H1 (cell line): ENCODE results near the gene SMARCA4. TPM values are rescaled to one million over a fixed set of nuclear protein-coding genes. Genes with fewer than 3 reads are reported as not detected.

Experiments used
- CTCF ChIA-PET: fragments of 300-600 bp; sonication (Branson Sonifier 250); formaldehyde crosslinking; loops from one replicate; lab custom pipeline; 2021; ENCODE audit not compliant: partially characterized antibody; lab: Charles Lee
- POLR2A ChIA-PET: fragments of 300-600 bp; sonication (Branson Sonifier 250); formaldehyde crosslinking; loops from one replicate; lab custom pipeline; 2021; ENCODE audit warnings: inconsistent platforms; ENCODE audit not compliant: partially characterized antibody; lab: Charles Lee
- DNase-seq, 2 experiments: peaks; one replicate each; pipeline versions ENCODE4 v3.0.0 to v3.0.0-alpha.2; 2010 to 2022; ENCODE audit warnings: low spot score in 2 of 2, low read depth in 1 of 2, mixed read lengths in 1 of 2
- FAIRE-seq: peaks from 2 replicates; lab custom pipeline; 2011; peaks lifted over from hg19 to GRCh38; lab: Jason Lieb, UNC
- H2AFZ ChIP-seq: 2 replicates; pipeline ENCODE4 v1.8.1; 2012; ENCODE audit warnings: low read length, inconsistent platforms
- H2AK5ac ChIP-seq: 2 replicates; pipeline ENCODE4 v1.6.1; 2013; ENCODE audit warnings: low read depth, low read length
- H2BK120ac ChIP-seq: replicated peaks from 2 replicates; pipeline ENCODE3; 2013; ENCODE audit warnings: low read depth, low read length, inconsistent platforms
- H2BK12ac ChIP-seq: 2 replicates; pipeline ENCODE4 v1.6.1; 2013; ENCODE audit warnings: low read depth, low read length
- H2BK15ac ChIP-seq: 2 replicates; pipeline ENCODE4 v1.6.1; 2013; ENCODE audit warnings: low read length
- H2BK20ac ChIP-seq: 2 replicates; pipeline ENCODE4 v1.6.1; 2013; ENCODE audit warnings: low read length
- H2BK5ac ChIP-seq: 2 replicates; pipeline ENCODE4 v1.6.1; 2013; ENCODE audit warnings: low read depth, low read length
- H3K14ac ChIP-seq: 2 replicates; pipeline ENCODE4 v1.6.1; 2013; ENCODE audit warnings: inconsistent platforms; ENCODE audit not compliant: insufficient read length
- H3K18ac ChIP-seq: 2 replicates; pipeline ENCODE4 v1.6.1; 2013; ENCODE audit warnings: low read length; ENCODE audit errors: extremely low read depth
- H3K23ac ChIP-seq: 2 replicates; pipeline ENCODE4 v1.6.1; 2013; ENCODE audit warnings: inconsistent platforms; ENCODE audit not compliant: insufficient read length
- H3K23me2 ChIP-seq: 2 replicates; pipeline ENCODE4 v1.6.1; 2013; ENCODE audit warnings: low read depth, low read length
- H3K27ac ChIP-seq: 2 replicates; pipeline ENCODE4 v1.6.1; 2011; ENCODE audit warnings: low read depth, low read length, inconsistent platforms
- H3K27me3 ChIP-seq, 4 experiments: replicated peaks in 1 of 4; 1 replicate in 1 of 4; 2 replicates in 3 of 4; pipeline versions ENCODE4 v1.6.1 to v1.8.1; 2011 to 2013; ENCODE audit warnings: low read length in 3 of 4, mild to moderate bottlenecking in 3 of 4, inconsistent platforms in 2 of 4, mixed read lengths in 2 of 4, moderate library complexity in 1 of 4; ENCODE audit not compliant: control insufficient read depth in 3 of 4, insufficient read depth in 3 of 4; ENCODE audit errors: extremely low read depth in 1 of 4
- H3K36me3 ChIP-seq, 4 experiments: 2 replicates each; pipeline versions ENCODE4 v1.6.1 to v1.8.1; 2011 to 2013; ENCODE audit warnings: mild to moderate bottlenecking in 4 of 4, low read length in 3 of 4, moderate library complexity in 2 of 4, control low read depth in 1 of 4, inconsistent platforms in 1 of 4; ENCODE audit not compliant: insufficient read depth in 4 of 4, control insufficient read depth in 2 of 4
- H3K4ac ChIP-seq: replicated peaks from 2 replicates; pipeline ENCODE3; 2013; ENCODE audit warnings: low read length, low read depth, mixed read lengths, inconsistent platforms; ENCODE audit not compliant: insufficient read length
- H3K4me1 ChIP-seq, 4 experiments: replicated peaks in 1 of 4; 1 replicate in 1 of 4; 2 replicates in 3 of 4; pipeline versions ENCODE4 v1.6.1 to v1.8.1; 2011 to 2013; ENCODE audit warnings: low read length in 3 of 4, inconsistent platforms in 2 of 4, mixed read lengths in 1 of 4; ENCODE audit not compliant: insufficient read depth in 4 of 4, control insufficient read depth in 3 of 4
- H3K4me2 ChIP-seq, 2 experiments: 2 replicates each; pipeline versions ENCODE4 v1.6.1 to v1.8.1; 2011 to 2013; ENCODE audit warnings: low read depth in 2 of 2, low read length in 2 of 2, control low read depth in 1 of 2, inconsistent platforms in 1 of 2, mild to moderate bottlenecking in 1 of 2; ENCODE audit not compliant: insufficient read depth in 1 of 2
- H3K4me3 ChIP-seq, 4 experiments: fragments of 200-600, 300-600 bp in 1 of 4; sonication (generic), shearing (Covaris generic), sonication (Bioruptor Twin) in 1 of 4; 2 replicates each; pipeline versions ENCODE4 v1.5.1 to v1.8.1; 2011 to 2016; ENCODE audit warnings: low read length in 4 of 4, low read depth in 3 of 4, control low read depth in 2 of 4, inconsistent platforms in 2 of 4, mild to moderate bottlenecking in 2 of 4, mixed read lengths in 1 of 4, moderate library complexity in 1 of 4; ENCODE audit not compliant: insufficient read depth in 2 of 4; ENCODE audit errors: extremely low read depth in 1 of 4
- H3K56ac ChIP-seq: replicated peaks from 2 replicates; pipeline ENCODE3; 2013; ENCODE audit warnings: low read depth, mild to moderate bottlenecking, mixed read lengths, low read length, inconsistent platforms; ENCODE audit not compliant: insufficient read length
- H3K79me1 ChIP-seq: 2 replicates; pipeline ENCODE4 v1.6.1; 2013; ENCODE audit warnings: low read depth, low read length, control low read depth
- H3K79me2 ChIP-seq, 2 experiments: 2 replicates each; pipeline versions ENCODE4 v1.6.1 to v1.8.1; 2012 to 2013; ENCODE audit warnings: low read length in 2 of 2, mild to moderate bottlenecking in 2 of 2, inconsistent platforms in 1 of 2; ENCODE audit not compliant: insufficient read depth in 2 of 2, control insufficient read depth in 1 of 2
- H3K9ac ChIP-seq, 4 experiments: replicated peaks in 1 of 4; 1 replicate in 1 of 4; 2 replicates in 3 of 4; pipeline versions ENCODE4 v1.6.1 to v1.8.1; 2011 to 2013; ENCODE audit warnings: low read depth in 3 of 4, low read length in 3 of 4, control low read depth in 2 of 4, mild to moderate bottlenecking in 2 of 4, moderate library complexity in 2 of 4, inconsistent platforms in 1 of 4; ENCODE audit errors: extremely low read depth in 1 of 4
- H3K9me3 ChIP-seq, 2 experiments: 2 replicates each; pipeline versions ENCODE4 v1.6.1 to v1.8.1; 2012 to 2013; ENCODE audit warnings: mild to moderate bottlenecking in 2 of 2, moderate library complexity in 2 of 2, control low read depth in 1 of 2, inconsistent platforms in 1 of 2, low read depth in 1 of 2, low read length in 1 of 2, mixed read lengths in 1 of 2; ENCODE audit not compliant: insufficient read depth in 2 of 2
- H4K20me1 ChIP-seq, 2 experiments: replicated peaks in 1 of 2; 2 replicates each; pipeline versions ENCODE3 to v1.8.1; 2011 to 2013; ENCODE audit warnings: inconsistent platforms in 2 of 2, low read length in 2 of 2, mild to moderate bottlenecking in 1 of 2; ENCODE audit not compliant: insufficient read depth in 2 of 2, control insufficient read depth in 1 of 2
- H4K5ac ChIP-seq: 2 replicates; pipeline ENCODE4 v1.6.1; 2013; ENCODE audit warnings: low read length, low read depth, mixed read lengths, inconsistent platforms; ENCODE audit not compliant: insufficient read length
- H4K8ac ChIP-seq: 2 replicates; pipeline ENCODE4 v1.8.0; 2013; ENCODE audit warnings: mild to moderate bottlenecking, moderate library complexity, low read length, inconsistent platforms; ENCODE audit not compliant: insufficient read depth; ENCODE audit errors: extremely low read depth
- H4K91ac ChIP-seq: replicated peaks from 2 replicates; pipeline ENCODE3; 2013; ENCODE audit warnings: low read length, mixed read lengths, inconsistent platforms; ENCODE audit not compliant: insufficient read length
- ASH2L ChIP-seq: fragments of 200-600, 300-600 bp; sonication (generic); IDR thresholded peaks from one replicate; pipeline ENCODE4 v1.7.1; 2017; ENCODE audit warnings: low read length
- BCL11A ChIP-seq, 2 experiments: IDR thresholded peaks; one replicate each; pipeline ENCODE4 v1.6.1; 2011; ENCODE audit warnings: low read depth in 2 of 2, low read length in 2 of 2, mild to moderate bottlenecking in 2 of 2
- E2F6 ChIP-seq: IDR thresholded peaks from 2 replicates; pipeline ENCODE4 v1.6.1; 2012; ENCODE audit warnings: inconsistent platforms
- EGR1 ChIP-seq: IDR thresholded peaks from 2 replicates; pipeline ENCODE4 v1.6.1; 2011; ENCODE audit warnings: low read depth, low read length, borderline replicate concordance
- GTF2F1 ChIP-seq: IDR thresholded peaks from 2 replicates; pipeline ENCODE4 v1.6.1; 2012; ENCODE audit warnings: low read depth, low read length, improper control_type of control experiment, borderline replicate concordance
- SP4 ChIP-seq: IDR thresholded peaks from 2 replicates; pipeline ENCODE4 v1.6.1; 2012; ENCODE audit warnings: low read length, inconsistent platforms
- TAF7 ChIP-seq: optimal IDR thresholded peaks from 2 replicates; pipeline ENCODE3; 2011; ENCODE audit warnings: low read depth, mild to moderate bottlenecking, inconsistent platforms, low read length, moderate library complexity, borderline replicate concordance
- YY1 ChIP-seq: IDR thresholded peaks from 2 replicates; pipeline ENCODE4 v1.6.1; 2011; ENCODE audit warnings: low read depth, mild to moderate bottlenecking, low read length
- WGBS, 2 experiments: shearing (Covaris generic) in 1 of 2; methylation state at CpG; one replicate each; pipeline versions ENCODE4 v1.1.6 to v1.1.7; 2013 to 2015; ENCODE audit warnings: low lambda C conversion rate in 2 of 2, mixed read lengths in 2 of 2, inconsistent platforms in 1 of 2, low coverage in 1 of 2, missing lambda C conversion rate in 1 of 2; ENCODE audit not compliant: insufficient replicate concordance in 2 of 2, insufficient coverage in 1 of 2, insufficient read length in 1 of 2; ENCODE audit errors: extremely low coverage in 1 of 2, missing lambda C conversion rate in 1 of 2; 5-methylcytosine and 5-hydroxymethylcytosine counted together
- polyA plus RNA-seq, 7 experiments: library from polyadenylated mRNA; depleted of rRNA in 3 of 7; stranded (reverse) in 5 of 7; unstranded in 2 of 7; fragments of >200 nt in 5 of 7; fragments of 200-250 nt in 2 of 7; gene quantifications; 1 replicate in 5 of 7; 2 replicates in 1 of 7; 4 replicates in 1 of 7; pipeline versions ENCODE4 v1.2.1 to v1.2.3, GENCODE V29; 2011 to 2013; ENCODE audit warnings: missing spikeins in 2 of 7, mixed read lengths in 2 of 7
- total RNA-seq: library from RNA; stranded (reverse); fragmentation: NEBNext Ultra II Directional; extraction: Animal tissue kit (Norgen Biotek cat#: 25700); gene quantifications from 2 replicates; pipeline ENCODE4 v1.2.1, GENCODE V29; 2021
- TF ChIP-seq, protein P1 (sequence below): IDR thresholded peaks from 2 replicates; pipeline ENCODE4 v1.6.1; 2012; ENCODE audit warnings: inconsistent platforms

Gene SMARCA4
- total and polyA plus RNA-seq, 2 of the 8 experiments (the other 6 are each of a cell fraction or from before 2014, with no cell fraction given), result 86.4 to 263 TPM

DNA sequence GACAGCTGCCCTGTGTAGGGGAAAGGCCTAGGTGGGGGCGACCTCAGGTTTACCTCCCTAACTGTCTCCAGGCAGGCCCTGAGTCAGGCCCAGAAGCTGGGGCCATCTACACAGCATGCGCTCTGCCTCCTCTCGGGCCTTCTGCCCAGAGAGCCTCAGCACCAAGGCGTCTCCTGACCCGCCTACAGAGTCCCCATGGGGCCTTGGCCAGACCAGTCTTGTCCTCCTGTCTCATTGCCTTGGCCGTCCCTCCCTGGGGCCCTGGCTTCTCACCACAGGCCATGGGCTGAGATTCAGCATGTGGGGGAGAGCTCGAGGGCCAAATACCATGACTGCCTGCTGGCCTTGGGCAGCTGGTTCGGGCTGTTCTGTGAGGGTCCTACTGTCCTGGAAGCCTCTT lies 59.0 kb downstream of the SMARCA4 start:
- no peak overlapping the region for H2AK5ac ChIP-seq
- peaks cover 7 to 17% of the 10 kb centered on the region in 2 experiments for H4K20me1 ChIP-seq
- CTCF ChIA-PET, result interaction anchor here (0.6 to 2.7 kb wide), 5 partner anchors 9 to 208 kb away, joined by 3 to 12 read pairs (median 6); no protein-coding TSS in a partner anchor
- no peaks in the 10 kb centered on the region for H3K27me3 ChIP-seq
- no peaks in the 10 kb centered on the region for H3K9me3 ChIP-seq
- no peak overlapping the region for H4K5ac ChIP-seq
- H2BK15ac ChIP-seq, result no peak overlapping the region
- no peak overlapping the region for H3K4me3 ChIP-seq
- no peak overlapping the region for H2BK12ac ChIP-seq
- H3K4ac ChIP-seq, result no peak overlapping the region
- DNase-seq, result no peak
- H3K36me3 ChIP-seq, result peaks cover 57 to 87% (median 81%) of the 10 kb centered on the region in 4 experiments
- H3K79me2 ChIP-seq, result no peaks in the 10 kb centered on the region; a peak in 1 of 4 replicates
- H2BK5ac ChIP-seq, result no peak overlapping the region
- H3K18ac ChIP-seq, result no peak overlapping the region
- H2BK120ac ChIP-seq, result no peak overlapping the region
- H3K79me1 ChIP-seq, result peaks cover 3% of the 10 kb centered on the region
- no peak overlapping the region for H3K4me2 ChIP-seq
- H3K27ac ChIP-seq, result no peak overlapping the region
- H2AFZ ChIP-seq, result no peak overlapping the region
- no peak for FAIRE-seq
- POLR2A ChIA-PET, result interaction anchor here (1.1 to 1.8 kb wide), 2 partner anchors 13 to 77 kb away, joined by 3 read pairs; no protein-coding TSS in a partner anchor
- no peaks in the 10 kb centered on the region for H3K4me1 ChIP-seq
- H3K56ac ChIP-seq, result no peak overlapping the region
- no peak overlapping the region; the same call in 1 of the 2 replicates for H4K8ac ChIP-seq
- H3K23me2 ChIP-seq, result no peaks in the 10 kb centered on the region
- no peak overlapping the region for H3K23ac ChIP-seq
- 94% methylated on average over 8 of the region's 8 CpGs; no CpG with 5 or more reads in 1 of the 2 experiments for WGBS, 2 experiments
- H3K9ac ChIP-seq, result no peak overlapping the region
- no peak for TF ChIP-seq SP4
- no peak for TF ChIP-seq ASH2L
- TF ChIP-seq BCL11A (IDR thresholded peaks at IDR 0.05; ENCODE audit: low read depth in 2 of 2, low read length in 2 of 2), result no peak
- TF ChIP-seq E2F6, result no peak
- TF ChIP-seq YY1, result no peak
- no peak for TF ChIP-seq EGR1
- no peak for TF ChIP-seq GTF2F1
- TF ChIP-seq, protein P1, sequence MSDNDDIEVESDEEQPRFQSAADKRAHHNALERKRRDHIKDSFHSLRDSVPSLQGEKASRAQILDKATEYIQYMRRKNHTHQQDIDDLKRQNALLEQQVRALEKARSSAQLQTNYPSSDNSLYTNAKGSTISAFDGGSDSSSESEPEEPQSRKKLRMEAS, result no peak
- no peak for TF ChIP-seq TAF7
- TF ChIP-seq, all 59 proteins: peak for 0
- Histone ChIP-seq H3K14ac (no peak overlapping the region), H2BK20ac (no peak overlapping the region), H4K91ac (no peak overlapping the region)
